Lung (tissue), 12 donors: ENCODE measurements around the gene CCDC33. TPM values are rescaled to one million over a fixed set of nuclear protein-coding genes. Genes with fewer than 3 reads are reported as not detected.

Experiments
- ATAC-seq: fragments of 200-7000 bp; cut with Tn5 transposase; one replicate; pipeline ENCODE4 v1.9.1; 2020; ENCODE audit warnings: moderate number of reproducible peaks; ENCODE audit not compliant: insufficient read depth, low FRiP score
- DNase-seq, 3 donors: peaks; one replicate each; pipeline ENCODE4 v3.0.0-alpha.2; 2013 to 2017
- H3K27ac ChIP-seq, 2 donors: one replicate each; pipeline ENCODE4 v1.5.1; 2013; ENCODE audit warnings: mild to moderate bottlenecking in 2 of 2, moderate library complexity in 2 of 2, control low read depth in 1 of 2, inconsistent platforms in 1 of 2, low read depth in 1 of 2, low read length in 1 of 2
- H3K27me3 ChIP-seq, 3 donors: one replicate each; pipeline ENCODE4 v1.5.1; 2013; ENCODE audit warnings: low read length in 2 of 3; ENCODE audit not compliant: control insufficient read depth in 3 of 3, insufficient read depth in 3 of 3
- H3K36me3 ChIP-seq, 4 donors: one replicate each; pipeline ENCODE4 v1.5.1; 2013; ENCODE audit warnings: low read length in 4 of 4, mild to moderate bottlenecking in 1 of 4, moderate library complexity in 1 of 4; ENCODE audit not compliant: control insufficient read depth in 4 of 4, insufficient read depth in 4 of 4
- H3K4me1 ChIP-seq, 5 donors: one replicate each; pipeline ENCODE4 v1.5.1; 2013; ENCODE audit warnings: low read length in 5 of 5, mild to moderate bottlenecking in 2 of 5, moderate library complexity in 1 of 5; ENCODE audit not compliant: control insufficient read depth in 5 of 5, insufficient read depth in 5 of 5
- H3K4me3 ChIP-seq: one replicate; pipeline ENCODE4 v1.5.1; 2013; ENCODE audit warnings: mild to moderate bottlenecking, control low read depth, moderate library complexity
- H3K9ac ChIP-seq, 2 donors: one replicate each; pipeline ENCODE4 v1.5.1; 2013; ENCODE audit warnings: low read length in 2 of 2, control low read depth in 1 of 2; ENCODE audit not compliant: insufficient read depth in 1 of 2
- H3K9me3 ChIP-seq, 4 donors: one replicate each; pipeline ENCODE4 v1.5.1; 2013; ENCODE audit warnings: low read length in 3 of 4, mild to moderate bottlenecking in 1 of 4, moderate library complexity in 1 of 4; ENCODE audit not compliant: control insufficient read depth in 4 of 4, insufficient read depth in 3 of 4
- WGBS, 2 donors: extraction: QIAGEN DNeasy Blood & Tissue Kit; methylation state at CpG; one replicate each; pipeline ENCODE4 v1.1.7; 2013; 5-methylcytosine and 5-hydroxymethylcytosine counted together
- polyA plus RNA-seq, 2 donors: library from polyadenylated mRNA; stranded (reverse); fragments of 200-250 nt; gene quantifications; one replicate each; pipeline ENCODE4 v1.2.1, GENCODE V29; 2013
- total RNA-seq, 2 donors: library from RNA; depleted of rRNA in 1 of 2; stranded (reverse); fragments of >200 nt in 1 of 2; gene quantifications; one replicate each; pipeline ENCODE4 v1.2.1, GENCODE V29; 2014 to 2021
- TF ChIP-seq, protein P1 (sequence below): IDR thresholded peaks from 2 replicates; pipeline ENCODE4 v1.5.1; 2012; ENCODE audit warnings: mild to moderate bottlenecking; ENCODE audit errors: control extremely low read depth, extremely low read depth
- donor health status: control.
- donor health status: control.
- donor health status: Bipolar disorder and iron deficiency.
- donor health status: healthy.
- donor health status: DM: yes; HTN: yes; CAD: no.

Gene CCDC33
- total and polyA plus RNA-seq, 4 donors, result 4.3 to 14.1 (median 9.1) TPM

DNA sequence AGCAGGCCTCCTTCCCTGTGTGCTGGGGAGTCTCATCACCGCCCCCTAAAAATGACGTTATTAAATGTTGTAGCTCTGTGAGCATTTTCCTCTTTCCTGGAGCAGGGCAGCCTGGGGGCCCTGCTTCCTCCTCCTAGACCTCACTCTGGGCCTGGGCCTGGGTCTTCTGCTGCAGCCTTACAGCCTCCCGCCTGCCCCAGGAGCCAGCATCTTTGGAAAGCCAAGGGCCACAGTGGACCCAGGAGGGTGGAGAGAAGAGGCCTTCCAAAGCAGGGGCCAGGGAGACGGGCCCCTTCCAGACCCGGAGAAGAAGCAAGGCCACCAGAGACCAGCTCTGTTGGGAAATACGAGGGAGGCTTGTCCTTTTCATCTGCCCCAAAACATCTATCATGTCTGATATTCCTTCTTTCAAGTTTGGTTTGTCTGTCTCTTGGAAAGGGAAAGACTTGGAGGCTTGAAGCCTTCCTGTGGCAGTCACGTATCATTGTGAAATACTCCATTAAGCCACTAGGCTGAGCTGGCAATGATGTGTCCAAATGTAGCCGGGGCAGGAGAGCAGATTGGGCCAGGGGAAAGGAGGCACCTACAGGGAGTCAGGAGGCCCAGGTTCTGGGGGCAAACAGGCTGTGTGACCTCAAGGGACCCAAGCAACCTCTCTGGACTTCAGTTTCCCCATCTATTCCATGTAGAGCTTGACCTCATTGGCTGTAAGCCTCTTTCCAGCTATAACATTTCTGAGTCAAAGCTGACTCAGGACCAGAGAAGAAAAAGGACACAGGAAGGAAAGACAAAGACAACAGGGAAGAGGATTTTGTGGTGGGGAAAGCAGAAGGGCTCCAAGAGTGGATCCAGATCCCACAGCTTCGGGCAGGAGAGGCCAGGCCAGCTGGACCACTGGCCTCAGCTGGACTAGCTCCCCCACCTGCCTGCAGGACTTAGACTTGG, 100.2 kb downstream of the CCDC33 start:
- H3K36me3 ChIP-seq, result no peaks in the 10 kb centered on the region
- no peaks in the 10 kb centered on the region for H3K9me3 ChIP-seq
- H3K4me1 ChIP-seq, result peaks cover 0 to 4% (median 0%) of the 10 kb centered on the region in 5 donors
- ATAC-seq (no peak), DNase-seq (no peak)
- 84 to 90% methylated on average over 9 of the region's 9 CpGs for WGBS, 2 donors
- H3K4me3 ChIP-seq, result no peak overlapping the region
- no peaks in the 10 kb centered on the region for H3K27me3 ChIP-seq
- H3K9ac ChIP-seq, result no peak overlapping the region
- TF ChIP-seq, protein P1, sequence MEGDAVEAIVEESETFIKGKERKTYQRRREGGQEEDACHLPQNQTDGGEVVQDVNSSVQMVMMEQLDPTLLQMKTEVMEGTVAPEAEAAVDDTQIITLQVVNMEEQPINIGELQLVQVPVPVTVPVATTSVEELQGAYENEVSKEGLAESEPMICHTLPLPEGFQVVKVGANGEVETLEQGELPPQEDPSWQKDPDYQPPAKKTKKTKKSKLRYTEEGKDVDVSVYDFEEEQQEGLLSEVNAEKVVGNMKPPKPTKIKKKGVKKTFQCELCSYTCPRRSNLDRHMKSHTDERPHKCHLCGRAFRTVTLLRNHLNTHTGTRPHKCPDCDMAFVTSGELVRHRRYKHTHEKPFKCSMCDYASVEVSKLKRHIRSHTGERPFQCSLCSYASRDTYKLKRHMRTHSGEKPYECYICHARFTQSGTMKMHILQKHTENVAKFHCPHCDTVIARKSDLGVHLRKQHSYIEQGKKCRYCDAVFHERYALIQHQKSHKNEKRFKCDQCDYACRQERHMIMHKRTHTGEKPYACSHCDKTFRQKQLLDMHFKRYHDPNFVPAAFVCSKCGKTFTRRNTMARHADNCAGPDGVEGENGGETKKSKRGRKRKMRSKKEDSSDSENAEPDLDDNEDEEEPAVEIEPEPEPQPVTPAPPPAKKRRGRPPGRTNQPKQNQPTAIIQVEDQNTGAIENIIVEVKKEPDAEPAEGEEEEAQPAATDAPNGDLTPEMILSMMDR, result no peak
- H3K27ac ChIP-seq, result no peak overlapping the region

DNA sequence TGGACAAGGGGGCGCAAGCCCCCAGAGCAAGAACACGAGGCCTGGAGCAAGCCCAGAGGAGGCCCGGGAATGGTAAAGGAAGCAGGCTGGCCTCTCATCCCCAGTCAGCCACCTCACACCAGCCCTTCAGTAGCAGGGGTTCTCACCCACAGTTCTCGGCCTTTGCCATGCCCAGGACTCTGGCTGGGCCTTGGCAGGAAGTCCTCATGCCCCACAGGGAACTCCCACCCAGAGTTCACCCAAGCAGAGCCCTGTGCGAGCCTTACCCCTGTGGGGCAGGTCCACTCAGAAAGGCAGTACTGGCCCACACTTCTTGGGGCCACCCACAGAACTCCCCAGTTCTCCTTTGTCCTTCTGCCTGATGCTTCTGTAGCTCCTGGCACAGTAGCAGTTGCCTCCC, 101.0 kb downstream of the CCDC33 start:
- TF ChIP-seq, protein P1, result no peak
- no peaks in the 10 kb centered on the region for H3K27me3 ChIP-seq
- peaks cover 0 to 4% (median 0%) of the 10 kb centered on the region in 5 donors for H3K4me1 ChIP-seq
- no peaks in the 10 kb centered on the region for H3K9me3 ChIP-seq
- H3K9ac ChIP-seq, result no peak overlapping the region
- 83 to 91% methylated on average over 5 of the region's 5 CpGs for WGBS, 2 donors
- no peak for DNase-seq
- H3K27ac ChIP-seq, result no peak overlapping the region
- H3K4me3 ChIP-seq, result no peak overlapping the region
- no peaks in the 10 kb centered on the region for H3K36me3 ChIP-seq
- no peak for ATAC-seq

DNA sequence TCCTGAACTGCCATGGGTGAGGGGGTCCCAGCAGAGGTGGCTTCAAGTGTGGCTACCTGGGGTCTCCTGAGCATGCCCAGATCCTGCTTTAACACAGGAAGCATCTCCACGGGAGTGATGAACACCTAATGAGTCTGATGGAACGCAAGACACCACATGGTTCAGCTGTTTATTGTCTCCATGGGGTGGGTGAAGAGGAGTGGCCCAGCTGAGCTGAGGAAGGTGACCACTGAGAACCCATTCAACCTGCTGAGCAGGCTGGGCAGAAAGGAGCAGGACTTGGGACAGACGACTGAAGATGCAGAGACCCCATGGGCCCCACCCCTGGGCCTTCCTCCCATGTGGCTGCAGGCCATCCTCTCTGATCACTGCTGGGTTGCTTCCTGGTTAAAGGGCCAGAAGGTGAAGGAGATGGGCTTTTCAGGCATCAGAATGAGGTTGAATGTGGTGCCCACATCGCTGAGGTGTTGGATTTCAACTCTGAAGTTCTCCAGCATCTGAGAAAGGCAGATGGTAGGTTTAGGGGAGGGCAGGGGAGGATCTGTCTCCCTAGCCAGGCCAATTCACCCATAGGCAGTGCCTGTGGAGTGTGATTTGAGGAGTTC, 101.6 kb downstream of the CCDC33 start:
- TF ChIP-seq, protein P1, result no peak
- ATAC-seq (no peak), DNase-seq (no peak)
- no peak overlapping the region for H3K9ac ChIP-seq
- no peak overlapping the region for H3K27ac ChIP-seq
- H3K9me3 ChIP-seq, result no peaks in the 10 kb centered on the region
- peaks cover 0 to 4% (median 0%) of the 10 kb centered on the region in 5 donors for H3K4me1 ChIP-seq
- H3K4me3 ChIP-seq, result no peak overlapping the region
- WGBS, 2 donors, result 83 to 89% methylated on average over 4 of the region's 4 CpGs
- no peaks in the 10 kb centered on the region for H3K27me3 ChIP-seq
- no peaks in the 10 kb centered on the region for H3K36me3 ChIP-seq
